22Rv1 (cell line): ENCODE measurements around the gene BRF1.

Experiments
- ZFX ChIP-seq: fragments of 450-650 bp; IDR thresholded peaks from 2 replicates; pipeline ENCODE4 v1.6.1; 2017; ENCODE audit warnings: antibody characterized with exemption, borderline replicate concordance
- TF ChIP-seq, protein P1 (sequence below): fragments of 450-650 bp; IDR thresholded peaks from 2 replicates; pipeline ENCODE4 v1.5.1; 2017; ENCODE audit warnings: mild to moderate bottlenecking

DNA sequence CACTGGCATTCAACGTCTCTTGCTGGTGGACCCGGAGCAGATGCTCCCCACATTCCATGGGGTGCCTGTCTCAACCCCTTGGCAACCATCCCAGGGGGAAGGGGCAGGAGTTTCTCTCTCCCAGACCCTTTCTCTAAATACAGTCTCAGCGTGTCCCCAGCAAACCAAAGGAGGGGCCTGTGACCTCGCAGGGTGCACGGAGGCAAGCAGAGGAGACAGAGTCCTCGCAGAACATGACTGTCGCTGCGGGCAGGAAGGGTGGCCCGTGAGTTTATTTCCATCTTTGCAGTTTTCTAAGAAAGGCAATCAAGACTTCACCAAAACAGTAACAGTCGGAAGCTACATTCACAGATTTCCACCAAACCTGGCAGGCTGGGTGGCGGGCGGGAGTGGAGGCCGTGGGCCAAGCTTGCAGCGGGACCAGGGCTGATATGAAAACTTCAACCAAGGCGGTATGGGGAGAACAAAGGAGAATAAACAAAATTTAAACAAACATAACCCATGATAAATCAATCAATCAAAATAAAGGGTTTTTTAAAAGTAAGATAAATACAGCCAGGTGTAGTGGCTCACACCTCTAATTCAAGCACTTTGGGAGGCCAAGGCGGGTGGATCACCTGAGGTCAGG lies 18.6 kb downstream of the BRF1 start:
- TF ChIP-seq, protein P1, sequence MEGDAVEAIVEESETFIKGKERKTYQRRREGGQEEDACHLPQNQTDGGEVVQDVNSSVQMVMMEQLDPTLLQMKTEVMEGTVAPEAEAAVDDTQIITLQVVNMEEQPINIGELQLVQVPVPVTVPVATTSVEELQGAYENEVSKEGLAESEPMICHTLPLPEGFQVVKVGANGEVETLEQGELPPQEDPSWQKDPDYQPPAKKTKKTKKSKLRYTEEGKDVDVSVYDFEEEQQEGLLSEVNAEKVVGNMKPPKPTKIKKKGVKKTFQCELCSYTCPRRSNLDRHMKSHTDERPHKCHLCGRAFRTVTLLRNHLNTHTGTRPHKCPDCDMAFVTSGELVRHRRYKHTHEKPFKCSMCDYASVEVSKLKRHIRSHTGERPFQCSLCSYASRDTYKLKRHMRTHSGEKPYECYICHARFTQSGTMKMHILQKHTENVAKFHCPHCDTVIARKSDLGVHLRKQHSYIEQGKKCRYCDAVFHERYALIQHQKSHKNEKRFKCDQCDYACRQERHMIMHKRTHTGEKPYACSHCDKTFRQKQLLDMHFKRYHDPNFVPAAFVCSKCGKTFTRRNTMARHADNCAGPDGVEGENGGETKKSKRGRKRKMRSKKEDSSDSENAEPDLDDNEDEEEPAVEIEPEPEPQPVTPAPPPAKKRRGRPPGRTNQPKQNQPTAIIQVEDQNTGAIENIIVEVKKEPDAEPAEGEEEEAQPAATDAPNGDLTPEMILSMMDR: peak; percentile 15
- no peak for TF ChIP-seq ZFX
